ENCODE results near the gene TMPRSS12. TPM values are rescaled to one million over a fixed set of nuclear protein-coding genes. Genes with fewer than 3 reads are reported as not detected.
"Not testable (repeated sequence)": the region's sequence is repeated elsewhere in the genome, so short reads cannot be mapped to it uniquely, and the experiment has no call there.

Gene TMPRSS12
- polyA plus RNA-seq, 4 donors: 0.03 TPM; not detected in 3

GRCh38 chr12:50930477-50930876, 87.8 kb downstream of the TMPRSS12 start:
- 90 to 93% (median 91%) methylated on average over 12 of the region's 12 CpGs for WGBS, 3 donors
- FAIRE-seq; H3K27ac ChIP-seq (ENCODE audit: low read depth in 1 of 3, low read length in 2 of 3); H3K9me3 ChIP-seq (ENCODE audit: control insufficient read depth in 2 of 2, insufficient read depth in 1 of 2, low read depth in 1 of 2, low read length in 1 of 2); H3K4me3 ChIP-seq (ENCODE audit: low read depth in 1 of 3, low read length in 3 of 3); H3K27me3 ChIP-seq (ENCODE audit: control insufficient read depth in 3 of 3, insufficient read depth in 3 of 3, low read length in 3 of 3); DNase-seq: not testable (repeated sequence)
- Histone ChIP-seq H3K36me3 (ENCODE audit: control insufficient read depth in 3 of 3, insufficient read depth in 2 of 3, low read depth in 1 of 3, low read length in 3 of 3) (peaks cover 0 to 16% (median 1%) of the 10 kb centered on the region in 3 donors), H3K4me1 (ENCODE audit: control insufficient read depth in 3 of 3, insufficient read depth in 2 of 3, low read depth in 1 of 3, low read length in 2 of 3) (peaks cover 6 to 49% (median 13%) of the 10 kb centered on the region in 3 donors)

GRCh38 chr12:50932787-50933280, 90.1 kb downstream of the TMPRSS12 start:
- DNase-seq (peak; percentile 76 to 80), FAIRE-seq (no peak)
- 16 to 57% (median 40%) methylated on average over 2 of the region's 2 CpGs for WGBS, 3 donors
- Histone ChIP-seq H3K27ac (ENCODE audit: low read depth in 1 of 3, low read length in 2 of 3) (peak overlapping the region in 2 of 3 donors; percentile 67 to 83), H3K4me3 (ENCODE audit: low read depth in 1 of 3, low read length in 3 of 3) (no peak overlapping the region), H3K27me3 (ENCODE audit: control insufficient read depth in 3 of 3, insufficient read depth in 3 of 3, low read length in 3 of 3) (no peaks in the 10 kb centered on the region), H3K9me3 (ENCODE audit: control insufficient read depth in 2 of 2, insufficient read depth in 1 of 2, low read depth in 1 of 2, low read length in 1 of 2) (peaks cover 0 to 10% of the 10 kb centered on the region in 2 donors), H3K4me1 (ENCODE audit: control insufficient read depth in 3 of 3, insufficient read depth in 2 of 3, low read depth in 1 of 3, low read length in 2 of 3) (peaks cover 9 to 46% (median 14%) of the 10 kb centered on the region in 3 donors), H3K36me3 (ENCODE audit: control insufficient read depth in 3 of 3, insufficient read depth in 2 of 3, low read depth in 1 of 3, low read length in 3 of 3) (peaks cover 0 to 25% (median 1%) of the 10 kb centered on the region in 3 donors)

- H3K27me3 ChIP-seq (ENCODE audit: control insufficient read depth in 3 of 3, insufficient read depth in 3 of 3, low read length in 3 of 3): no peaks in the 10 kb centered on the region
- 88 to 98% (median 95%) methylated on average over 2 of the region's 2 CpGs for WGBS, 3 donors
- peak overlapping the region; percentile 67 to 83 (median 70) for H3K27ac ChIP-seq (ENCODE audit: low read depth in 1 of 3, low read length in 2 of 3)
- H3K4me1 ChIP-seq (ENCODE audit: control insufficient read depth in 3 of 3, insufficient read depth in 2 of 3, low read depth in 1 of 3, low read length in 2 of 3): peaks cover 9 to 39% (median 14%) of the 10 kb centered on the region in 3 donors
- no peak for FAIRE-seq
- H3K9me3 ChIP-seq (ENCODE audit: control insufficient read depth in 2 of 2, insufficient read depth in 1 of 2, low read depth in 1 of 2, low read length in 1 of 2): peaks cover 0 to 16% of the 10 kb centered on the region in 2 donors
- no peak for DNase-seq
- H3K36me3 ChIP-seq (ENCODE audit: control insufficient read depth in 3 of 3, insufficient read depth in 2 of 3, low read depth in 1 of 3, low read length in 3 of 3): peaks cover 0 to 32% (median 1%) of the 10 kb centered on the region in 3 donors
- H3K4me3 ChIP-seq (ENCODE audit: low read depth in 1 of 3, low read length in 3 of 3): no peak overlapping the region
Observed at GRCh38 chr12:50933459-50934124, 90.9 kb downstream of the TMPRSS12 start.

- H3K36me3 ChIP-seq (ENCODE audit: control insufficient read depth in 3 of 3, insufficient read depth in 2 of 3, low read depth in 1 of 3, low read length in 3 of 3): peaks cover 0 to 28% (median 1%) of the 10 kb centered on the region in 3 donors
- DNase-seq (no peak), FAIRE-seq (no peak)
- peaks cover 0 to 16% of the 10 kb centered on the region in 2 donors for H3K9me3 ChIP-seq (ENCODE audit: control insufficient read depth in 2 of 2, insufficient read depth in 1 of 2, low read depth in 1 of 2, low read length in 1 of 2)
- no peak overlapping the region for H3K4me3 ChIP-seq (ENCODE audit: low read depth in 1 of 3, low read length in 3 of 3)
- H3K27me3 ChIP-seq (ENCODE audit: control insufficient read depth in 3 of 3, insufficient read depth in 3 of 3, low read length in 3 of 3): no peaks in the 10 kb centered on the region
- WGBS, 3 donors: 38 to 64% (median 51%) methylated on average over 3 of the region's 3 CpGs
- peak overlapping the region; percentile 67 to 83 (median 70) for H3K27ac ChIP-seq (ENCODE audit: low read depth in 1 of 3, low read length in 2 of 3)
- H3K4me1 ChIP-seq (ENCODE audit: control insufficient read depth in 3 of 3, insufficient read depth in 2 of 3, low read depth in 1 of 3, low read length in 2 of 3): peaks cover 5 to 39% (median 14%) of the 10 kb centered on the region in 3 donors
Observed at GRCh38 chr12:50934371-50934851, 91.7 kb downstream of the TMPRSS12 start.

GRCh38 chr12:50934981-50935807, 92.5 kb downstream of the TMPRSS12 start:
- H3K27ac ChIP-seq (ENCODE audit: low read depth in 1 of 3, low read length in 2 of 3): peak overlapping the region; percentile 67 to 83 (median 75)
- DNase-seq: peak; percentile 64 to 79
- peaks cover 5 to 39% (median 14%) of the 10 kb centered on the region in 3 donors for H3K4me1 ChIP-seq (ENCODE audit: control insufficient read depth in 3 of 3, insufficient read depth in 2 of 3, low read depth in 1 of 3, low read length in 2 of 3)
- H3K27me3 ChIP-seq (ENCODE audit: control insufficient read depth in 3 of 3, insufficient read depth in 3 of 3, low read length in 3 of 3): no peaks in the 10 kb centered on the region
- H3K4me3 ChIP-seq (ENCODE audit: low read depth in 1 of 3, low read length in 3 of 3): no peak overlapping the region
- H3K9me3 ChIP-seq (ENCODE audit: control insufficient read depth in 2 of 2, insufficient read depth in 1 of 2, low read depth in 1 of 2, low read length in 1 of 2): peaks cover 0 to 16% of the 10 kb centered on the region in 2 donors
- WGBS, 3 donors: 42 to 50% (median 43%) methylated on average over 6 of the region's 6 CpGs
- no peak for FAIRE-seq
- H3K36me3 ChIP-seq (ENCODE audit: control insufficient read depth in 3 of 3, insufficient read depth in 2 of 3, low read depth in 1 of 3, low read length in 3 of 3): peaks cover 0 to 24% (median 1%) of the 10 kb centered on the region in 3 donors

GRCh38 chr12:50936821-50937530, 94.2 kb downstream of the TMPRSS12 start:
- FAIRE-seq (no peak), DNase-seq (no peak)
- Histone ChIP-seq H3K27ac (ENCODE audit: low read depth in 1 of 3, low read length in 2 of 3) (no peak overlapping the region), H3K4me1 (ENCODE audit: control insufficient read depth in 3 of 3, insufficient read depth in 2 of 3, low read depth in 1 of 3, low read length in 2 of 3) (peaks cover 5 to 30% (median 14%) of the 10 kb centered on the region in 3 donors), H3K4me3 (ENCODE audit: low read depth in 1 of 3, low read length in 3 of 3) (no peak overlapping the region), H3K27me3 (ENCODE audit: control insufficient read depth in 3 of 3, insufficient read depth in 3 of 3, low read length in 3 of 3) (no peaks in the 10 kb centered on the region), H3K36me3 (ENCODE audit: control insufficient read depth in 3 of 3, insufficient read depth in 2 of 3, low read depth in 1 of 3, low read length in 3 of 3) (peaks cover 0 to 19% (median 0%) of the 10 kb centered on the region in 3 donors), H3K9me3 (ENCODE audit: control insufficient read depth in 2 of 2, insufficient read depth in 1 of 2, low read depth in 1 of 2, low read length in 1 of 2) (peaks cover 0 to 16% of the 10 kb centered on the region in 2 donors)
- 87 to 94% (median 92%) methylated on average over 9 of the region's 9 CpGs for WGBS, 3 donors
